GM12801 (cell line): ENCODE measurements around the gene NCK2.

Source experiments
- CTCF ChIP-seq: IDR thresholded peaks from one replicate; pipeline ENCODE4 v1.5.1; 2011; ENCODE audit warnings: control low read depth; ENCODE audit not compliant: insufficient read length; ENCODE audit errors: extremely low read depth

NCK2 gene

GRCh38 chr2:105744909-105745853 is at the start of gene NCK2:
Gene NCK2, plus strand, starts transcription at chr2:105744912. Its CDS starts 110,152 bp downstream, at chr2:105855064.
- no peak for TF ChIP-seq CTCF

GRCh38 chr2:105697781-105698449 is 46.8 kb upstream of the NCK2 start:
- TF ChIP-seq CTCF = no peak

GRCh38 chr2:105698820-105699219 is 45.9 kb upstream of the NCK2 start:
- TF ChIP-seq CTCF = no peak

GRCh38 chr2:105701042-105701441 is 43.7 kb upstream of the NCK2 start:
- no peak for TF ChIP-seq CTCF

- TF ChIP-seq CTCF = no peak
Observed at GRCh38 chr2:105708697-105709096, 36.0 kb upstream of the NCK2 start.

- no peak for TF ChIP-seq CTCF
Observed at GRCh38 chr2:105711394-105711793, 33.3 kb upstream of the NCK2 start.

GRCh38 chr2:105712166-105712915 is 32.4 kb upstream of the NCK2 start:
- no peak for TF ChIP-seq CTCF
